ENCODE data around the gene EHMT1.

GRCh38 chr9:137613738-137614523, 4.9 kb upstream of the EHMT1 start:
- TF ChIP-seq CTCF (conservative IDR thresholded peaks at IDR 0.05; ENCODE audit: low read length): no peak
- TF ChIP-seq EZH2phosphoT487 (IDR thresholded peaks at IDR 0.05; ENCODE audit: borderline replicate concordance): no peak

Measured in Loucy (cell line).